SW480 (cell line): ENCODE data around the gene ZNF771.
A peak's percentile ranks its signal among the peaks of the same experiment; 100 is the strongest.

ENCODE experiments used
- DNase-seq: peaks from one replicate; pipeline ENCODE4 v3.0.0-alpha.2; 2016; ENCODE audit warnings: low spot score

ZNF771 gene

GRCh38 chr16:30398661-30399434 is 8.6 kb upstream of the ZNF771 start:
- DNase-seq: no peak

DNA sequence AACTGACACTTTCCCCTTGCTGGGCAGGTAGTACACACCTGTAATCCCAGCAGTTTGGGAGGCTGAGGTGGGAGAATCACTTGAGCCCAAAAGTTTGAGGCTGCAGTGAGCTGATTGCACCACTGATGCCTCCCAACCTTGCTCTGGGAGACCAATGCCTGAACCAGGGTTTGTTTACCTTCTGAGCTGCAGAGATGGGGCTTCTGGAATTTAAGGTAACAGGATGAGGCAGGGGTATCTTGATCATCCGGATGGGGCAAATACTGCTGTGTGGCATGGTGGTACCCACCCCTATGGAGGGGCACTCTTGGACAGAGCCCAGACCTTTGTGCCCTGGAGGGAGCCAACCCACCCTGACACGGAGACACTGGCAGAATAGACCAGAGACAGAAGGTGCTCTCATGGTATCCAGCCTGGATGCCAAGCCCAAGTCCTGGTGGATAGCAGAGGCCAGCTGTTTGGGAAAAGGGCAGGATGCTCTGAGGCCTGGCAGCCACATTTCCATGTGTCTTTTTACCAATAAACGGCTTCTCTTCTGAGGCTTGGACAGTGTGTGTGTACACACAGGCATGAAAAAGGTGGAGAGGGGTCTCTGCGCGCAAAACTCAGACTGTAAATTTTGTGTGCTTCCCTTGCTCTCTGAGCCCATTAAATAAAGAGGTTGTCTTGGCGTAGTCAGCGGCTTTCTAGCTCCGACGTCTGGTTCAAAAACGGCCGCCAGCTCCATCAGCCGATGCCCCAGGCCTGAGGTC is 7.8 kb upstream of the ZNF771 start:
- DNase-seq: no peak

GRCh38 chr16:30401768-30402425 is 5.5 kb upstream of the ZNF771 start:
- no peak for DNase-seq

DNA sequence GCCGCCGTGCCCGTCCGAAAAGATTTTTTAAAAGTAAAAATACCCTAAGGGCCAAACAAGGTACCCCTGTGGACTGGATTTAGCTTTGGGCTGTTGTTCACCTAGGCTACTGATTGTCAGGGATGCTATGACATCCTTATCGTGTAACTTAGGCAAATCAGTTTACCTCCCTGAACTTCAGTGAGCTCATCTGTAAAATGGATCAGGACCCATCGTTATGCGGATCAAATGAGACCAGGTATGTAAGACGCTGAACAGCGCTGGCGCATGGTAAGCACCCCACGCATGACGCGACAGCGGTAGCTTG is 658 bp upstream of the ZNF771 start:
- DNase-seq: no peak

- no peak for DNase-seq
These were observed 563 bp downstream of the ZNF771 start for GRCh38 chr16:30407804-30408534.

- peak; percentile 80 for DNase-seq
These were observed 2.0 kb downstream of the ZNF771 start for GRCh38 chr16:30409125-30410060.

GRCh38 chr16:30413112-30413806 is 5.9 kb downstream of the ZNF771 start:
- DNase-seq: no peak

- no peak for DNase-seq
These were observed 6.8 kb downstream of the ZNF771 start for GRCh38 chr16:30414159-30414558.

GRCh38 chr16:30416047-30416603 is 8.7 kb downstream of the ZNF771 start:
- no peak for DNase-seq

- DNase-seq: no peak
These were observed 9.5 kb downstream of the ZNF771 start for GRCh38 chr16:30416624-30417528.

DNA sequence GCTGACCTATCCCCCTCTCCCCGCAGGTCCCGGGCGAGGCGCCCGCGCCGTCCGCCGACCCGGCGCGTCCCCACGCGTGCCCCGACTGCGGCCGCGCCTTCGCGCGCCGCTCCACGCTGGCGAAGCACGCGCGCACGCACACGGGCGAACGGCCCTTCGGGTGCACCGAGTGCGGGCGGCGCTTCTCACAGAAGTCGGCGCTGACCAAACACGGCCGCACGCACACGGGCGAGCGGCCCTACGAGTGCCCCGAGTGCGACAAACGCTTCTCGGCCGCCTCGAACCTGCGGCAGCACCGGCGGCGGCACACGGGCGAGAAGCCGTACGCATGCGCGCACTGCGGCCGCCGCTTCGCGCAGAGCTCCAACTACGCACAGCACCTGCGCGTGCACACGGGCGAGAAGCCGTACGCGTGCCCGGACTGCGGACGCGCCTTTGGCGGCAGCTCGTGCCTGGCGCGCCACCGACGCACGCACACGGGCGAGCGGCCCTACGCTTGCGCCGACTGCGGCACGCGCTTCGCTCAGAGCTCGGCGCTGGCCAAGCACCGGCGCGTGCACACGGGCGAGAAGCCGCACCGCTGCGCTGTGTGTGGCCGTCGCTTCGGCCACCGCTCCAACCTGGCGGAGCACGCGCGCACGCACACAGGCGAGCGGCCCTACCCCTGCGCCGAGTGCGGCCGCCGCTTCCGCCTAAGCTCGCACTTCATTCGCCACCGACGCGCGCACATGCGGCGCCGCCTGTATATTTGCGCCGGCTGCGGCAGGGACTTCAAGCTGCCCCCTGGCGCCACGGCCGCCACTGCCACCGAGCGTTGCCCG is 10.3 kb downstream of the ZNF771 start:
- DNase-seq: peak; percentile 92

- no peak for DNase-seq
These were observed 11.2 kb downstream of the ZNF771 start for GRCh38 chr16:30418350-30419181.

- DNase-seq: no peak
These were observed 13.6 kb downstream of the ZNF771 start for GRCh38 chr16:30421010-30421409.

DNA sequence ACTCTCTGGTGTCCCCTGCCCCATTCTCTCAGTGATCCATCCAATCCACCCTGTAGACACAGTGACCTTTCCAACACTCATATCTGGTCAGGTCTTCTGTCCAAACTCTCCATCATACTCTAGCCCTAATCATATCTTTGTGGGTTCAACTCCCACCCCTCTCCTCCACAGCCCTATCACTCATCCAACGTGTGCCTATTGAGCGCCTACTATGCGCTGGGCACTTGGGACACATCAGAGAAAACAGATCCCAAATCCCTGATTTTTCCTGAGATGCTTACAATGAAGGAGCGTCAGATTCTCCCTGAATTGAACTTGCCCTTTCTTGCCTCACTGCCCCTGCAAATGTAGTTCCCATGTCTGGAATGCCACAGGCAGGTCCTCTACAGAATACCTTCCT is 20.6 kb downstream of the ZNF771 start:
- DNase-seq: no peak

GRCh38 chr16:30429418-30429677 is 21.9 kb downstream of the ZNF771 start:
- DNase-seq: no peak

DNA sequence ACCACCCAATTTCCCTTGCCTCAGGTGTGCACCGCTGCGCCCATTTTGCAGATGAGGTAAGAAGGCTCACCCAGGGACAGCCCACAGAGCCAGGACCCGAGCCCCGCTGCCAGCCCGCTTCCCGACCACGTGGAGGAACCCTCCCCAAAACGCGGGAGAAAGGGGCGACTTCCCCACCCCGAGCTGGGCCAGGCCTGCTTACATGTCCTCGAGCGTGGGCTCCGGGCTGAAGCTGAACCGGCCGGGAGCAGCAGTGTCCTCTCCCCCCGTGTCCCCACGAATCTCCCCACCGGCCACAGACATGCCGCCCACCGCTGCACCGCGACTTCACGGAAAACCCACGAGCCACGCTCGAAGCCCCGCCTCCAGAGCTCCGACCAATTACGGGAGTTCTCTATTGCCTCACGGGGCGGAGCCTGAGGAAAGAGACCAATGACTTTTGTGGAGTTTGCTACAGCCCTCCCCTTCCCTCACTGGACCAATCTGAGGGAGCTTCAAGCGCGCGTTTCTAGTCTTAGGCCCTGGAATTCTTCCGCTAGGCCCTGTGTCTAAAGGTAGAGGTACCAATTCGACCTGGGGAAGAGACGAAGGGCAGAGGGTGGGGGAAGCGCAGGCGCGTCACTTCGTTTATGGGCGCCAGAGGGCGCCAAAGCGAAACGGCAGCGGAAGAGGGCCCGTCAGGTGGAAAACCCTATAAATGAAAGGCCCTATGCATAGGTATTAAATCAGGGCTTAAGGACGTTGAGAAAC is 22.4 kb downstream of the ZNF771 start, which contains the start of gene DCTPP1:
DCTPP1 (minus strand) TSS at position 353 of the 750 bp plus-strand sequence; CDS start at position 303, 50 bp downstream.
- peak; percentile 100 for DNase-seq

DNA sequence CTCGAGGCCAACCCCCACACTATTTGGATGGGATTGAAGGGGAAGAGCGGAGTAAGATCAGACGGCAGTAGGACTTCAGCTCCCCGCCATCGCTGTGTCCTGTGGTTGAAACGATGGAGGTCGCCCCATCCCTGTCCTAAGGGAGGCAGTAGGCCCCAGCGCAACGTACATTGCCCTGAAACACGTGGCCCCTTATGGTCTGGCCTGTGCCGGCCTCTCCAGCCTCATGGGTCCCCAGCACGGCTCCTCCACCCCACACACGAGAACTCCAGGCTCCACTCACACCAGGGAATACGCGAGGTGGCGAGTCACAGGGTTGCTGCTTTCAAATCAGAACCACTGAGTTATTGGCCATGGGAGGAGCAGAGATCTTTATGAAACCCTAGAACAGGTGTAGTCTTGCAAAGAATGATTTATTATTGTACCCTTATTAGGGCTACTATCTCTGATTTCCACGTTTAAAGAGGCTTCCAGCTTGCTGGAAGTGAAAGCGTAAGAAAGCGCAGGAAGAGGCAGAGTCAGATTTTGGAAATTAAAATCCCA is 23.1 kb downstream of the ZNF771 start:
- no peak for DNase-seq
